H1 (cell line): ENCODE results near the gene PSMB9. TPM values are rescaled to one million over a fixed set of nuclear protein-coding genes. Genes with fewer than 3 reads are reported as not detected.

Source experiments
- CEBPB ChIP-seq: IDR thresholded peaks from 2 replicates; pipeline ENCODE4 v1.6.1; 2012; ENCODE audit warnings: low read depth, low read length
- HDAC2 ChIP-seq, 2 experiments: fragments of 300-600 bp in 1 of 2; sonication (generic) in 1 of 2; IDR thresholded peaks; 2 replicates each; pipeline ENCODE4 v1.6.1; 2011 to 2012; ENCODE audit warnings: low read depth in 2 of 2, low read length in 2 of 2, mild to moderate bottlenecking in 2 of 2, moderate library complexity in 2 of 2, borderline replicate concordance in 1 of 2, inconsistent platforms in 1 of 2
- polyA plus RNA-seq, 7 experiments: library from polyadenylated mRNA; depleted of rRNA in 3 of 7; stranded (reverse) in 5 of 7; unstranded in 2 of 7; fragments of >200 nt in 5 of 7; fragments of 200-250 nt in 2 of 7; gene quantifications; 1 replicate in 5 of 7; 2 replicates in 1 of 7; 4 replicates in 1 of 7; pipeline versions ENCODE4 v1.2.1 to v1.2.3, GENCODE V29; 2011 to 2013; ENCODE audit warnings: missing spikeins in 2 of 7, mixed read lengths in 2 of 7
- total RNA-seq: library from RNA; stranded (reverse); fragmentation: NEBNext Ultra II Directional; extraction: Animal tissue kit (Norgen Biotek cat#: 25700); gene quantifications from 2 replicates; pipeline ENCODE4 v1.2.1, GENCODE V29; 2021
- TF ChIP-seq, protein P1 (sequence below): IDR thresholded peaks from 2 replicates; pipeline ENCODE4 v1.6.1; 2012; ENCODE audit warnings: inconsistent platforms
- TF ChIP-seq, protein P2 (sequence below), 3 experiments: IDR thresholded peaks; 1 replicate in 2 of 3; 2 replicates in 1 of 3; pipeline versions ENCODE4 v1.5.1 to v1.6.1; 2011; ENCODE audit warnings: low read length in 3 of 3, mild to moderate bottlenecking in 3 of 3, inconsistent platforms in 2 of 3, low read depth in 1 of 3, moderate library complexity in 1 of 3; ENCODE audit not compliant: insufficient read depth in 1 of 3; ENCODE audit errors: control extremely low read depth in 1 of 3

Gene PSMB9
- total and polyA plus RNA-seq, 2 of the 8 experiments (the other 6 are each of a cell fraction or from before 2014, with no cell fraction given) = 4.5 to 22.8 TPM

DNA sequence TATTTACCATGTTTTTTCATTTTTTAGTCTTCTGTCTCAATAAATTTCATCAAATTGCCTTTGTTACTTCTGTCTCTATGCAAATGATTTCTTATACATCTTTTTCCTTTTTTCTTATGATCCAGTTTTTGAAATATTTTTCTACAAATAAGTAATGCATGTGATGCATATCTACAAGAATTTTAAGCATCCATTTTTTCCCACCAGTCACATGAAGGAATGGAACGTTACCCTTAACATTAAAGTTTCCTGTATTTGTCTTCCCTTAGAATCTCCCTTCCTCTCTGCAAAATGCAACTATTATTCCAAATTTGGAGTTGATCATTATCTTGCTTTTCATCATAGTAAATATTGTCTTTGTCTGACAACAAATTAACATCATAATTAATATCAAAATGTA, 35.5 kb downstream of the PSMB9 start (continued):
- TF ChIP-seq, protein P1, sequence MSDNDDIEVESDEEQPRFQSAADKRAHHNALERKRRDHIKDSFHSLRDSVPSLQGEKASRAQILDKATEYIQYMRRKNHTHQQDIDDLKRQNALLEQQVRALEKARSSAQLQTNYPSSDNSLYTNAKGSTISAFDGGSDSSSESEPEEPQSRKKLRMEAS = no peak
- TF ChIP-seq CEBPB = no peak
- TF ChIP-seq, protein P2, sequence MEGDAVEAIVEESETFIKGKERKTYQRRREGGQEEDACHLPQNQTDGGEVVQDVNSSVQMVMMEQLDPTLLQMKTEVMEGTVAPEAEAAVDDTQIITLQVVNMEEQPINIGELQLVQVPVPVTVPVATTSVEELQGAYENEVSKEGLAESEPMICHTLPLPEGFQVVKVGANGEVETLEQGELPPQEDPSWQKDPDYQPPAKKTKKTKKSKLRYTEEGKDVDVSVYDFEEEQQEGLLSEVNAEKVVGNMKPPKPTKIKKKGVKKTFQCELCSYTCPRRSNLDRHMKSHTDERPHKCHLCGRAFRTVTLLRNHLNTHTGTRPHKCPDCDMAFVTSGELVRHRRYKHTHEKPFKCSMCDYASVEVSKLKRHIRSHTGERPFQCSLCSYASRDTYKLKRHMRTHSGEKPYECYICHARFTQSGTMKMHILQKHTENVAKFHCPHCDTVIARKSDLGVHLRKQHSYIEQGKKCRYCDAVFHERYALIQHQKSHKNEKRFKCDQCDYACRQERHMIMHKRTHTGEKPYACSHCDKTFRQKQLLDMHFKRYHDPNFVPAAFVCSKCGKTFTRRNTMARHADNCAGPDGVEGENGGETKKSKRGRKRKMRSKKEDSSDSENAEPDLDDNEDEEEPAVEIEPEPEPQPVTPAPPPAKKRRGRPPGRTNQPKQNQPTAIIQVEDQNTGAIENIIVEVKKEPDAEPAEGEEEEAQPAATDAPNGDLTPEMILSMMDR (IDR thresholded peaks at IDR 0.05; ENCODE audit: control extremely low read depth in 1 of 3, insufficient read depth in 1 of 3, low read depth in 1 of 3, low read length in 3 of 3) = no peak
- TF ChIP-seq HDAC2 (IDR thresholded peaks at IDR 0.05; ENCODE audit: borderline replicate concordance in 1 of 2, low read depth in 2 of 2, low read length in 2 of 2) = no peak
